GM18517 (cell line): ENCODE data around the gene WDTC1.

Experiments
- ATAC-seq: cut with Tn5 transposase; IDR thresholded peaks from one replicate; pipeline ENCODE4 v1.9.1; 2021; ENCODE audit warnings: mild to moderate bottlenecking, moderate library complexity; ENCODE audit not compliant: unreplicated experiment

The WDTC1 gene

GRCh38 chr1:27333717-27334279 is 99.4 kb downstream of the WDTC1 start:
- ATAC-seq: no peak

GRCh38 chr1:27335506-27336422 is 101.3 kb downstream of the WDTC1 start:
- ATAC-seq: no peak

GRCh38 chr1:27336756-27337155 is 102.3 kb downstream of the WDTC1 start:
- no peak for ATAC-seq

- no peak for ATAC-seq
These were observed 104.3 kb downstream of the WDTC1 start for GRCh38 chr1:27338751-27339150.

- no peak for ATAC-seq
These were observed 104.8 kb downstream of the WDTC1 start for GRCh38 chr1:27339213-27339612.

- peak; percentile 40 for ATAC-seq
These were observed 107.3 kb downstream of the WDTC1 start, which contains the start of gene SYTL1 for GRCh38 chr1:27341525-27342252. TSS of gene SYTL1 (plus strand) at chr1:27342022. CDS start at chr1:27345335, 3,313 bp downstream.

GRCh38 chr1:27342391-27342777 is 108.0 kb downstream of the WDTC1 start:
- ATAC-seq: no peak

GRCh38 chr1:27342778-27343638 is 108.6 kb downstream of the WDTC1 start:
- no peak for ATAC-seq

GRCh38 chr1:27343639-27344025 is 109.2 kb downstream of the WDTC1 start:
- no peak for ATAC-seq

- no peak for ATAC-seq
These were observed 110.8 kb downstream of the WDTC1 start for GRCh38 chr1:27345272-27345671.

GRCh38 chr1:27346357-27346756 is 111.9 kb downstream of the WDTC1 start:
- no peak for ATAC-seq

GRCh38 chr1:27346991-27347624 is 112.7 kb downstream of the WDTC1 start:
- ATAC-seq: no peak

- ATAC-seq: no peak
These were observed 114.7 kb downstream of the WDTC1 start for GRCh38 chr1:27348861-27349783.

- ATAC-seq: no peak
These were observed 115.6 kb downstream of the WDTC1 start for GRCh38 chr1:27349784-27350662.

GRCh38 chr1:27350663-27351540 is 116.5 kb downstream of the WDTC1 start:
- no peak for ATAC-seq

- no peak for ATAC-seq
These were observed 117.2 kb downstream of the WDTC1 start for GRCh38 chr1:27351541-27352107.

GRCh38 chr1:27353166-27353565 is 118.7 kb downstream of the WDTC1 start:
- no peak for ATAC-seq
